Skin of body (tissue), 2 donors: ENCODE data around the gene UCKL1. TPM values are rescaled to one million over a fixed set of nuclear protein-coding genes. Genes with fewer than 3 reads are reported as not detected.

ENCODE experiments used
- DNase-seq: peaks from one replicate; lab custom pipeline; 2025; lab: John Stamatoyannopoulos, UW
- total RNA-seq: library from RNA; depleted of rRNA; stranded (reverse); fragments of >200 nt; gene quantifications from one replicate; pipeline ENCODE4 v1.2.3, GENCODE V29; 2014

UCKL1 gene
- total RNA-seq, 1 donor from 2014 or later, result 23.0 TPM

GRCh38 chr20:63959699-63960075, 3.5 kb upstream of the UCKL1 start:
- DNase-seq, result no peak

GRCh38 chr20:63958964-63959698, 2.9 kb upstream of the UCKL1 start:
- DNase-seq, result no peak

GRCh38 chr20:63958471-63958870, 2.3 kb upstream of the UCKL1 start:
- DNase-seq, result no peak

GRCh38 chr20:63957690-63958441, 1.6 kb upstream of the UCKL1 start:
- DNase-seq, result no peak

GRCh38 chr20:63957004-63957689, 931 bp upstream of the UCKL1 start:
- DNase-seq, result no peak

- DNase-seq, result no peak
Observed at GRCh38 chr20:63956664-63957003, 418 bp upstream of the UCKL1 start.

- DNase-seq, result no peak
Observed at GRCh38 chr20:63955281-63955826, 862 bp downstream of the UCKL1 start.

- no peak for DNase-seq
Observed at GRCh38 chr20:63953764-63954429, 2.3 kb downstream of the UCKL1 start.

- DNase-seq, result no peak
Observed at GRCh38 chr20:63952769-63953168, 3.4 kb downstream of the UCKL1 start.

- no peak for DNase-seq
Observed at GRCh38 chr20:63952210-63952535, 4.0 kb downstream of the UCKL1 start.

- DNase-seq, result no peak
Observed at GRCh38 chr20:63951398-63952209, 4.6 kb downstream of the UCKL1 start.

- DNase-seq, result no peak
Observed at GRCh38 chr20:63950701-63951397, 5.4 kb downstream of the UCKL1 start.

- DNase-seq, result no peak
Observed at GRCh38 chr20:63947638-63948456, 8.4 kb downstream of the UCKL1 start.

- DNase-seq, result no peak
Observed at GRCh38 chr20:63946986-63947637, 9.1 kb downstream of the UCKL1 start.

- DNase-seq, result no peak
Observed at GRCh38 chr20:63945921-63946920, 10.0 kb downstream of the UCKL1 start.

- no peak for DNase-seq
Observed at GRCh38 chr20:63945031-63945658, 11.1 kb downstream of the UCKL1 start.
